Keratinocyte (primary cell): Measurements from ENCODE around the gene C20orf202. TPM values are rescaled to one million over a fixed set of nuclear protein-coding genes. Genes with fewer than 3 reads are reported as not detected.

ENCODE experiments used
- DNase-seq: peaks from one replicate; pipeline ENCODE4 v3.0.0-alpha.2; 2011; ENCODE audit warnings: low read depth, missing footprints, low spot score
- FAIRE-seq: peaks from 2 replicates; lab custom pipeline; 2011; peaks lifted over from hg19 to GRCh38; lab: Jason Lieb, UNC
- H2AFZ ChIP-seq: 2 replicates; pipeline ENCODE4 v1.6.0; 2012; ENCODE audit warnings: low read length, control low read depth, inconsistent platforms; ENCODE audit not compliant: control insufficient read depth
- H3K27ac ChIP-seq: 2 replicates; pipeline ENCODE4 v1.5.1; 2011; ENCODE audit warnings: low read length; ENCODE audit not compliant: control insufficient read depth, insufficient read depth
- H3K27me3 ChIP-seq: 3 replicates; pipeline ENCODE4 v1.6.0; 2011; ENCODE audit warnings: low read length; ENCODE audit not compliant: control insufficient read depth, insufficient read depth; ENCODE audit errors: extremely low read depth
- H3K36me3 ChIP-seq, 2 experiments: 2 replicates in 1 of 2; 3 replicates in 1 of 2; pipeline ENCODE4 v1.5.1; 2011; ENCODE audit warnings: low read length in 2 of 2, mild to moderate bottlenecking in 1 of 2; ENCODE audit not compliant: control insufficient read depth in 2 of 2, insufficient read depth in 2 of 2; ENCODE audit errors: extremely low read depth in 1 of 2
- H3K4me1 ChIP-seq: 3 replicates; pipeline ENCODE4 v1.5.1; 2011; ENCODE audit warnings: low read length; ENCODE audit not compliant: control insufficient read depth, insufficient read depth; ENCODE audit errors: extremely low read depth
- H3K4me2 ChIP-seq: 3 replicates; pipeline ENCODE4 v1.6.0; 2011; ENCODE audit warnings: low read depth, low read length; ENCODE audit not compliant: control insufficient read depth, insufficient read depth; ENCODE audit errors: extremely low read depth
- H3K4me3 ChIP-seq, 3 experiments: fragments of 200-600 bp in 1 of 3; sonication (generic) in 1 of 3; 2 replicates in 2 of 3; 3 replicates in 1 of 3; pipeline ENCODE4 v1.5.1; 2011 to 2016; ENCODE audit warnings: low read length in 3 of 3, mild to moderate bottlenecking in 3 of 3, control low read depth in 2 of 3, inconsistent platforms in 1 of 3, low read depth in 1 of 3, mixed read lengths in 1 of 3, mixed run types in 1 of 3, moderate library complexity in 1 of 3; ENCODE audit not compliant: control insufficient read depth in 2 of 3, insufficient read depth in 2 of 3; ENCODE audit errors: extremely low read depth in 1 of 3
- H3K79me2 ChIP-seq: 2 replicates; pipeline ENCODE4 v1.6.0; 2012; ENCODE audit warnings: low read length; ENCODE audit not compliant: control insufficient read depth, insufficient read depth
- H3K9ac ChIP-seq: 3 replicates; pipeline ENCODE4 v1.6.0; 2011; ENCODE audit warnings: low read length; ENCODE audit not compliant: control insufficient read depth, insufficient read depth; ENCODE audit errors: extremely low read depth
- H3K9me1 ChIP-seq: 3 replicates; pipeline ENCODE4 v1.6.0; 2011; ENCODE audit warnings: low read length; ENCODE audit not compliant: control insufficient read depth, insufficient read depth; ENCODE audit errors: extremely low read depth
- H3K9me3 ChIP-seq: 2 replicates; pipeline ENCODE4 v1.5.1; 2012; ENCODE audit warnings: low read depth, low read length; ENCODE audit not compliant: control insufficient read depth
- H4K20me1 ChIP-seq: 3 replicates; pipeline ENCODE4 v1.6.0; 2011; ENCODE audit warnings: low read length; ENCODE audit not compliant: control insufficient read depth, insufficient read depth; ENCODE audit errors: extremely low read depth
- CTCF ChIP-seq, 3 experiments: IDR thresholded peaks in 1 of 3; conservative IDR thresholded peaks in 1 of 3; optimal IDR thresholded peaks in 1 of 3; 2 replicates in 2 of 3; 3 replicates in 1 of 3; pipeline versions ENCODE3 to v1.5.1; 2011; ENCODE audit warnings: low read length in 3 of 3, mild to moderate bottlenecking in 3 of 3, moderate library complexity in 2 of 3, control low read depth in 1 of 3, inconsistent platforms in 1 of 3; ENCODE audit not compliant: insufficient read depth in 2 of 3; ENCODE audit errors: extremely low read depth in 1 of 3
- EZH2 ChIP-seq: IDR thresholded peaks from one replicate; pipeline ENCODE4 v1.6.1; 2012; ENCODE audit warnings: inconsistent platforms, mild to moderate bottlenecking, low read length, moderate library complexity
- dilution Hi-C: fragments of 300-500 bp; cut with MboI; formaldehyde crosslinking; loops from one replicate; pipeline ENCODE4 v1.7.0; 2020; ENCODE audit warnings: low sequenced_read_pairs; ENCODE audit not compliant: extremely low pct_ligation_motif_present
- polyA plus RNA-seq, 5 experiments: library from polyadenylated mRNA; depleted of rRNA in 3 of 5; stranded (reverse) in 3 of 5; stranded (forward) in 1 of 5; unstranded in 1 of 5; fragments of >200 nt; gene quantifications; 1 replicate in 1 of 5; 2 replicates in 3 of 5; 3 replicates in 1 of 5; pipeline versions ENCODE4 v1.2.1 to v1.2.3, GENCODE V29; 2011 to 2012; ENCODE audit warnings: missing spikeins in 2 of 5, low read depth in 1 of 5, low replicate concordance in 1 of 5

Gene C20orf202
- polyA plus RNA-seq, 1 donor (not counting 4 experiments of a cell fraction or from before 2014, with no cell fraction given): not detected

GRCh38 chr20:1212023-1212422 is 8.8 kb downstream of the C20orf202 start:
- no peak overlapping the region for H3K4me3 ChIP-seq
- DNase-seq (no peak), FAIRE-seq (no peak)
- H2AFZ ChIP-seq: no peak overlapping the region
- H3K4me2 ChIP-seq: no peak overlapping the region
- no peaks in the 10 kb centered on the region for H3K4me1 ChIP-seq
- H3K9me1 ChIP-seq: no peaks in the 10 kb centered on the region
- TF ChIP-seq CTCF (optimal IDR thresholded peaks at IDR 0.05 in 1 of 3, IDR thresholded peaks at IDR 0.05 in 1 of 3, conservative IDR thresholded peaks at IDR 0.05 in 1 of 3; ENCODE audit: extremely low read depth in 1 of 3, insufficient read depth in 2 of 3, low read length in 3 of 3): no peak
- TF ChIP-seq EZH2: no peak
- dilution Hi-C loops: no loop called here
- H3K9ac ChIP-seq: no peak overlapping the region
- no peak overlapping the region for H3K27ac ChIP-seq
- no peaks in the 10 kb centered on the region for H3K79me2 ChIP-seq
- H4K20me1 ChIP-seq: no peaks in the 10 kb centered on the region
- no peaks in the 10 kb centered on the region for H3K36me3 ChIP-seq
- no peaks in the 10 kb centered on the region for H3K9me3 ChIP-seq
- H3K27me3 ChIP-seq: peaks cover 15% of the 10 kb centered on the region

GRCh38 chr20:1212607-1213396 is 9.5 kb downstream of the C20orf202 start:
- H3K36me3 ChIP-seq: no peaks in the 10 kb centered on the region
- H3K9me1 ChIP-seq: no peaks in the 10 kb centered on the region
- no peaks in the 10 kb centered on the region for H3K9me3 ChIP-seq
- H3K4me2 ChIP-seq: peak overlapping the region; percentile 24
- peaks cover 15% of the 10 kb centered on the region for H3K27me3 ChIP-seq
- dilution Hi-C loops: no loop called here
- peak; percentile 43 for FAIRE-seq
- peak overlapping the region; percentile 76 for H2AFZ ChIP-seq
- TF ChIP-seq EZH2: no peak
- peak; percentile 90 to 99 (median 93) for TF ChIP-seq CTCF (optimal IDR thresholded peaks at IDR 0.05 in 1 of 3, IDR thresholded peaks at IDR 0.05 in 1 of 3, conservative IDR thresholded peaks at IDR 0.05 in 1 of 3; ENCODE audit: extremely low read depth in 1 of 3, insufficient read depth in 2 of 3, low read length in 3 of 3)
- no peaks in the 10 kb centered on the region for H3K79me2 ChIP-seq
- DNase-seq: no peak
- no peaks in the 10 kb centered on the region for H3K4me1 ChIP-seq
- no peaks in the 10 kb centered on the region for H4K20me1 ChIP-seq
- H3K27ac ChIP-seq: no peak overlapping the region
- no peak overlapping the region for H3K4me3 ChIP-seq
- no peak overlapping the region for H3K9ac ChIP-seq
